SK-N-SH treated with all-trans-retinoic acid at 6 μM for 48 hours (cell line): ENCODE results near the gene UCHL3.

ENCODE experiments used
- ATAC-seq: fragments of 200-7000 bp; cut with Tn5 transposase; 3 replicates; pipeline ENCODE4 v1.9.1; 2020; ENCODE audit warnings: mild to moderate bottlenecking, moderate library complexity
- ARNTL ChIP-seq: fragments of 450-650 bp; formaldehyde crosslinking; IDR thresholded peaks from 2 replicates; pipeline ENCODE4 v1.5.0; 2020; ENCODE audit warnings: low read depth, mild to moderate bottlenecking, moderate library complexity, borderline replicate concordance
- BACH2 ChIP-seq: fragments of 250-450 bp; sonication (Bioruptor Pico); IDR thresholded peaks from 2 replicates; pipeline ENCODE4 v1.9.0; 2021; ENCODE audit warnings: mild to moderate bottlenecking, borderline replicate concordance
- CSDC2 ChIP-seq: fragments of 250-450 bp; sonication (Bioruptor Pico); IDR thresholded peaks from 2 replicates; pipeline ENCODE4 v1.5.0; 2020; ENCODE audit warnings: mild to moderate bottlenecking, moderate library complexity
- ESRRG ChIP-seq: fragments of 250-450 bp; sonication (Bioruptor Pico); IDR thresholded peaks from 2 replicates; pipeline ENCODE4 v1.6.1; 2021; ENCODE audit warnings: mild to moderate bottlenecking
- ISL1 ChIP-seq: fragments of 250-450 bp; sonication (Bioruptor Pico); IDR thresholded peaks from 2 replicates; pipeline ENCODE4 v2.1.2; 2022; ENCODE audit warnings: mild to moderate bottlenecking, moderate library complexity
- OSR1 ChIP-seq: fragments of 250-450 bp; sonication (Bioruptor Pico); IDR thresholded peaks from 2 replicates; pipeline ENCODE4 v1.8.0; 2022; ENCODE audit warnings: moderate library complexity, mild to moderate bottlenecking, inconsistent platforms
- PPARA ChIP-seq: fragments of 250-450 bp; sonication (Bioruptor Pico); IDR thresholded peaks from 2 replicates; pipeline ENCODE4 v1.5.0; 2020; ENCODE audit warnings: mild to moderate bottlenecking, borderline replicate concordance
- RARB ChIP-seq: fragments of 250-450 bp; sonication (Bioruptor Pico); IDR thresholded peaks from 2 replicates; pipeline ENCODE4 v1.8.0; 2021; ENCODE audit warnings: mild to moderate bottlenecking, moderate library complexity
- SNAI2 ChIP-seq: fragments of 250-450 bp; sonication (Bioruptor Pico); IDR thresholded peaks from 2 replicates; pipeline ENCODE4 v1.5.0; 2020; ENCODE audit warnings: mild to moderate bottlenecking, moderate library complexity
- TCF4 ChIP-seq: fragments of 250-450 bp; sonication (Bioruptor Pico); IDR thresholded peaks from 2 replicates; pipeline ENCODE4 v1.8.0; 2021; ENCODE audit warnings: mild to moderate bottlenecking, moderate library complexity, borderline replicate concordance
- TOX ChIP-seq: fragments of 250-450 bp; sonication (Bioruptor Pico); IDR thresholded peaks from 2 replicates; pipeline ENCODE4 v1.8.0; 2021; ENCODE audit warnings: mild to moderate bottlenecking, moderate library complexity, borderline replicate concordance
- ZFP3 ChIP-seq: fragments of 250-450 bp; sonication (Bioruptor Pico); IDR thresholded peaks from 2 replicates; pipeline ENCODE4 v1.5.0; 2020; ENCODE audit warnings: mild to moderate bottlenecking, moderate library complexity
- ZFP30 ChIP-seq: fragments of 450-650 bp; formaldehyde crosslinking; IDR thresholded peaks from 2 replicates; pipeline ENCODE4 v1.5.0; 2022; ENCODE audit warnings: mild to moderate bottlenecking, moderate library complexity
- ZNF565 ChIP-seq: fragments of 450-650 bp; formaldehyde crosslinking; conservative IDR thresholded peaks from 2 replicates; pipeline ENCODE4 v1.5.0; 2020; ENCODE audit warnings: low read depth, mild to moderate bottlenecking, moderate library complexity
- ZNF70 ChIP-seq: fragments of 450-650 bp; formaldehyde crosslinking; IDR thresholded peaks from 2 replicates; pipeline ENCODE4 v1.5.0; 2020; ENCODE audit warnings: mild to moderate bottlenecking, moderate library complexity
- ZNF8 ChIP-seq: fragments of 450-650 bp; formaldehyde crosslinking; IDR thresholded peaks from 2 replicates; pipeline ENCODE4 v1.5.0; 2020; ENCODE audit warnings: mild to moderate bottlenecking, moderate library complexity
- TF ChIP-seq, protein P1 (sequence below): fragments of 250-450 bp; sonication (Bioruptor Pico); IDR thresholded peaks from 2 replicates; pipeline ENCODE4 v1.5.0; 2020; ENCODE audit warnings: mild to moderate bottlenecking, moderate library complexity
- TF ChIP-seq, protein P2 (sequence below): fragments of 250-450 bp; sonication (Bioruptor Pico); IDR thresholded peaks from 2 replicates; pipeline ENCODE4 v1.8.0; 2021; ENCODE audit warnings: low read depth, mild to moderate bottlenecking, moderate library complexity, borderline replicate concordance
- TF ChIP-seq, protein P3 (sequence below): fragments of 250-450 bp; sonication (Bioruptor Pico); IDR thresholded peaks from 2 replicates; pipeline ENCODE4 v1.5.1; 2020; ENCODE audit warnings: low read depth, mild to moderate bottlenecking, moderate library complexity
- TF ChIP-seq, protein P4 (sequence below): fragments of 250-450 bp; sonication (Bioruptor Pico); IDR thresholded peaks from 2 replicates; pipeline ENCODE4 v1.5.1; 2021; ENCODE audit warnings: mild to moderate bottlenecking, moderate library complexity
- TF ChIP-seq, protein P5 (sequence below): fragments of 250-450 bp; sonication (Bioruptor Pico); IDR thresholded peaks from 2 replicates; pipeline ENCODE4 v1.8.0; 2020; ENCODE audit warnings: mild to moderate bottlenecking, moderate library complexity, borderline replicate concordance

The UCHL3 gene

GRCh38 chr13:75648446-75648845 is 98.9 kb downstream of the UCHL3 start (continued):
- TF ChIP-seq, protein P1, sequence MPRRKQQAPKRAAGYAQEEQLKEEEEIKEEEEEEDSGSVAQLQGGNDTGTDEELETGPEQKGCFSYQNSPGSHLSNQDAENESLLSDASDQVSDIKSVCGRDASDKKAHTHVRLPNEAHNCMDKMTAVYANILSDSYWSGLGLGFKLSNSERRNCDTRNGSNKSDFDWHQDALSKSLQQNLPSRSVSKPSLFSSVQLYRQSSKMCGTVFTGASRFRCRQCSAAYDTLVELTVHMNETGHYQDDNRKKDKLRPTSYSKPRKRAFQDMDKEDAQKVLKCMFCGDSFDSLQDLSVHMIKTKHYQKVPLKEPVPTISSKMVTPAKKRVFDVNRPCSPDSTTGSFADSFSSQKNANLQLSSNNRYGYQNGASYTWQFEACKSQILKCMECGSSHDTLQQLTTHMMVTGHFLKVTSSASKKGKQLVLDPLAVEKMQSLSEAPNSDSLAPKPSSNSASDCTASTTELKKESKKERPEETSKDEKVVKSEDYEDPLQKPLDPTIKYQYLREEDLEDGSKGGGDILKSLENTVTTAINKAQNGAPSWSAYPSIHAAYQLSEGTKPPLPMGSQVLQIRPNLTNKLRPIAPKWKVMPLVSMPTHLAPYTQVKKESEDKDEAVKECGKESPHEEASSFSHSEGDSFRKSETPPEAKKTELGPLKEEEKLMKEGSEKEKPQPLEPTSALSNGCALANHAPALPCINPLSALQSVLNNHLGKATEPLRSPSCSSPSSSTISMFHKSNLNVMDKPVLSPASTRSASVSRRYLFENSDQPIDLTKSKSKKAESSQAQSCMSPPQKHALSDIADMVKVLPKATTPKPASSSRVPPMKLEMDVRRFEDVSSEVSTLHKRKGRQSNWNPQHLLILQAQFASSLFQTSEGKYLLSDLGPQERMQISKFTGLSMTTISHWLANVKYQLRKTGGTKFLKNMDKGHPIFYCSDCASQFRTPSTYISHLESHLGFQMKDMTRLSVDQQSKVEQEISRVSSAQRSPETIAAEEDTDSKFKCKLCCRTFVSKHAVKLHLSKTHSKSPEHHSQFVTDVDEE (CRISPR knock-in tag) = no peak
- TF ChIP-seq PPARA (CRISPR knock-in tag) = no peak
- no peak for TF ChIP-seq OSR1 (CRISPR knock-in tag)

DNA sequence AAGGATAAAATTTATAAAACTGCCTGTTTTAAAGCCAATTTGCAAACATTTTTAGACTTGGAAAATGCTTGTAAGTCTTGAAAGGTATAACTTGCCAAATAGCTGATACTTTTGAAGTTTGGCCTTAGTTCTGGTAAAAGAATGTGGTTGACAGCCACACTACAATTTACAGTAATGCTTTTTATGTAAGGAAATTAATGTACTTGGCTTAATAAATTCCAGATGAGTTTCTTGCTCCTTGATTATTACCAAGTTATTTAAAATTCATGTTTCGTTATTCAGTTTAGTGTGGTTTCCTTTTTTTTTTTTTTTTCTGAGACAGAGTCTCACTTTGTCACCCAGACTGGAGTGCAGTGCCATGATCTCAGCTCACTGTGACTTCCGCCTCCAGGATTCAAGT is 101.4 kb downstream of the UCHL3 start:
- peak; percentile 30; the same call in 2 of the 3 replicates for ATAC-seq
- TF ChIP-seq SNAI2 (CRISPR knock-in tag) (no peak), ZFP30 (CRISPR knock-in tag) (no peak), ZNF70 (CRISPR knock-in tag) (no peak), BACH2 (CRISPR knock-in tag) (no peak), ARNTL (CRISPR knock-in tag) (no peak), OSR1 (CRISPR knock-in tag) (no peak), TOX (CRISPR knock-in tag) (no peak), ISL1 (CRISPR knock-in tag) (no peak), ZNF8 (no peak), ESRRG (CRISPR knock-in tag) (no peak), RARB (CRISPR knock-in tag) (no peak), PPARA (CRISPR knock-in tag) (no peak), ZFP3 (CRISPR knock-in tag) (no peak), ZNF565 (no peak), TCF4 (CRISPR knock-in tag) (no peak)
- TF ChIP-seq, protein P2, sequence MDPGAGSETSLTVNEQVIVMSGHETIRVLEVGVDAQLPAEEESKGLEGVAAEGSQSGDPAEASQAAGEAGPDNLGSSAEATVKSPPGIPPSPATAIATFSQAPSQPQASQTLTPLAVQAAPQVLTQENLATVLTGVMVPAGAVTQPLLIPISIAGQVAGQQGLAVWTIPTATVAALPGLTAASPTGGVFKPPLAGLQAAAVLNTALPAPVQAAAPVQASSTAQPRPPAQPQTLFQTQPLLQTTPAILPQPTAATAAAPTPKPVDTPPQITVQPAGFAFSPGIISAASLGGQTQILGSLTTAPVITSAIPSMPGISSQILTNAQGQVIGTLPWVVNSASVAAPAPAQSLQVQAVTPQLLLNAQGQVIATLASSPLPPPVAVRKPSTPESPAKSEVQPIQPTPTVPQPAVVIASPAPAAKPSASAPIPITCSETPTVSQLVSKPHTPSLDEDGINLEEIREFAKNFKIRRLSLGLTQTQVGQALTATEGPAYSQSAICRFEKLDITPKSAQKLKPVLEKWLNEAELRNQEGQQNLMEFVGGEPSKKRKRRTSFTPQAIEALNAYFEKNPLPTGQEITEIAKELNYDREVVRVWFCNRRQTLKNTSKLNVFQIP (CRISPR knock-in tag) = no peak
- TF ChIP-seq, protein P3, sequence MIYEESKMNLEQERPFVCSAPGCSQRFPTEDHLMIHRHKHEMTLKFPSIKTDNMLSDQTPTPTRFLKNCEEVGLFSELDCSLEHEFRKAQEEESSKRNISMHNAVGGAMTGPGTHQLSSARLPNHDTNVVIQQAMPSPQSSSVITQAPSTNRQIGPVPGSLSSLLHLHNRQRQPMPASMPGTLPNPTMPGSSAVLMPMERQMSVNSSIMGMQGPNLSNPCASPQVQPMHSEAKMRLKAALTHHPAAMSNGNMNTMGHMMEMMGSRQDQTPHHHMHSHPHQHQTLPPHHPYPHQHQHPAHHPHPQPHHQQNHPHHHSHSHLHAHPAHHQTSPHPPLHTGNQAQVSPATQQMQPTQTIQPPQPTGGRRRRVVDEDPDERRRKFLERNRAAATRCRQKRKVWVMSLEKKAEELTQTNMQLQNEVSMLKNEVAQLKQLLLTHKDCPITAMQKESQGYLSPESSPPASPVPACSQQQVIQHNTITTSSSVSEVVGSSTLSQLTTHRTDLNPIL (CRISPR knock-in tag) = no peak
- TF ChIP-seq, protein P1 (CRISPR knock-in tag) = no peak
- TF ChIP-seq, protein P4, sequence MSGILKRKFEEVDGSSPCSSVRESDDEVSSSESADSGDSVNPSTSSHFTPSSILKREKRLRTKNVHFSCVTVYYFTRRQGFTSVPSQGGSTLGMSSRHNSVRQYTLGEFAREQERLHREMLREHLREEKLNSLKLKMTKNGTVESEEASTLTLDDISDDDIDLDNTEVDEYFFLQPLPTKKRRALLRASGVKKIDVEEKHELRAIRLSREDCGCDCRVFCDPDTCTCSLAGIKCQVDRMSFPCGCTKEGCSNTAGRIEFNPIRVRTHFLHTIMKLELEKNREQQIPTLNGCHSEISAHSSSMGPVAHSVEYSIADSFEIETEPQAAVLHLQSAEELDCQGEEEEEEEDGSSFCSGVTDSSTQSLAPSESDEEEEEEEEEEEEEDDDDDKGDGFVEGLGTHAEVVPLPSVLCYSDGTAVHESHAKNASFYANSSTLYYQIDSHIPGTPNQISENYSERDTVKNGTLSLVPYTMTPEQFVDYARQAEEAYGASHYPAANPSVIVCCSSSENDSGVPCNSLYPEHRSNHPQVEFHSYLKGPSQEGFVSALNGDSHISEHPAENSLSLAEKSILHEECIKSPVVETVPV (CRISPR knock-in tag) = no peak

- no peak for ATAC-seq
- TF ChIP-seq, protein P5, sequence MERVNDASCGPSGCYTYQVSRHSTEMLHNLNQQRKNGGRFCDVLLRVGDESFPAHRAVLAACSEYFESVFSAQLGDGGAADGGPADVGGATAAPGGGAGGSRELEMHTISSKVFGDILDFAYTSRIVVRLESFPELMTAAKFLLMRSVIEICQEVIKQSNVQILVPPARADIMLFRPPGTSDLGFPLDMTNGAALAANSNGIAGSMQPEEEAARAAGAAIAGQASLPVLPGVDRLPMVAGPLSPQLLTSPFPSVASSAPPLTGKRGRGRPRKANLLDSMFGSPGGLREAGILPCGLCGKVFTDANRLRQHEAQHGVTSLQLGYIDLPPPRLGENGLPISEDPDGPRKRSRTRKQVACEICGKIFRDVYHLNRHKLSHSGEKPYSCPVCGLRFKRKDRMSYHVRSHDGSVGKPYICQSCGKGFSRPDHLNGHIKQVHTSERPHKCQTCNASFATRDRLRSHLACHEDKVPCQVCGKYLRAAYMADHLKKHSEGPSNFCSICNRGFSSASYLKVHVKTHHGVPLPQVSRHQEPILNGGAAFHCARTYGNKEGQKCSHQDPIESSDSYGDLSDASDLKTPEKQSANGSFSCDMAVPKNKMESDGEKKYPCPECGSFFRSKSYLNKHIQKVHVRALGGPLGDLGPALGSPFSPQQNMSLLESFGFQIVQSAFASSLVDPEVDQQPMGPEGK (CRISPR knock-in tag) = no peak
- TF ChIP-seq ZNF565 (no peak), CSDC2 (CRISPR knock-in tag) (no peak), ZNF70 (CRISPR knock-in tag) (no peak), TOX (CRISPR knock-in tag) (no peak), BACH2 (CRISPR knock-in tag) (no peak), RARB (CRISPR knock-in tag) (no peak), ISL1 (CRISPR knock-in tag) (no peak)
- TF ChIP-seq, protein P4 (CRISPR knock-in tag) = no peak
- TF ChIP-seq, protein P1 (CRISPR knock-in tag) = no peak
Measured at GRCh38 chr13:75652726-75653125, 103.1 kb downstream of the UCHL3 start.
